HEK293 (cell line): ENCODE results near the gene LRRTM4.

ENCODE experiments used
- CTCF ChIA-PET: fragments of 350-600 bp; formaldehyde crosslinking; extraction: SDS; loops from one replicate; lab custom pipeline; 2021; ENCODE audit warnings: antibody characterized with exemption; lab: Yijun Ruan, JAX
- POLR2A ChIA-PET: fragments of 300-600 bp; formaldehyde crosslinking; extraction: SDS; loops from one replicate; lab custom pipeline; 2020; ENCODE audit warnings: antibody characterized with exemption, inconsistent platforms; lab: Yijun Ruan, JAX
- H3K27ac ChIP-seq: fragments of 200-500 bp; sonication (Bioruptor generic); 2 replicates; pipeline ENCODE4 v1.5.1; 2014; ENCODE audit warnings: low read depth, low read length, control low read depth, inconsistent platforms; ENCODE audit errors: extremely low read depth
- H3K36me3 ChIP-seq, 2 experiments: fragments of 200-500 bp in 1 of 2; sonication (Bioruptor generic) in 1 of 2; 1 replicate in 1 of 2; 2 replicates in 1 of 2; pipeline ENCODE4 v1.5.1; 2014 to 2017; ENCODE audit warnings: inconsistent platforms in 2 of 2, low read length in 2 of 2; ENCODE audit not compliant: control insufficient read depth in 2 of 2, insufficient read depth in 1 of 2
- H3K4me1 ChIP-seq: fragments of 200-500 bp; sonication (Bioruptor generic); 2 replicates; pipeline ENCODE4 v1.5.1; 2014; ENCODE audit warnings: mild to moderate bottlenecking, low read length, inconsistent platforms; ENCODE audit not compliant: control insufficient read depth, insufficient read depth
- H3K4me3 ChIP-seq: 2 replicates; pipeline ENCODE4 v1.5.1; 2011; ENCODE audit warnings: low read depth, mild to moderate bottlenecking, control low read depth, low read length, moderate library complexity
- H3K9me3 ChIP-seq: fragments of 200-500 bp; sonication (Bioruptor generic); 2 replicates; pipeline ENCODE4 v1.5.1; 2014; ENCODE audit warnings: low read depth, low read length, inconsistent platforms; ENCODE audit not compliant: control insufficient read depth, insufficient read depth
- BCL6B ChIP-seq: fragments of 450-650 bp; formaldehyde crosslinking; IDR thresholded peaks from 2 replicates; pipeline ENCODE4 v1.5.1; 2017; ENCODE audit warnings: missing biosample characterization, missing genetic modification characterization
- KLF1 ChIP-seq: fragments of 450-650 bp; formaldehyde crosslinking; IDR thresholded peaks from 2 replicates; pipeline ENCODE4 v1.5.1; 2016; ENCODE audit warnings: missing biosample characterization, missing genetic modification characterization
- KLF10 ChIP-seq: fragments of 450-650 bp; IDR thresholded peaks from 2 replicates; pipeline ENCODE4 v1.5.1; 2018; ENCODE audit warnings: missing biosample characterization, mild to moderate bottlenecking, missing genetic modification characterization
- OVOL3 ChIP-seq: fragments of 450-650 bp; formaldehyde crosslinking; IDR thresholded peaks from 2 replicates; pipeline ENCODE4 v1.5.1; 2016; ENCODE audit warnings: missing biosample characterization, missing genetic modification characterization
- SALL2 ChIP-seq: fragments of 450-650 bp; formaldehyde crosslinking; IDR thresholded peaks from 2 replicates; pipeline ENCODE4 v1.5.0; 2017; ENCODE audit warnings: missing biosample characterization, mild to moderate bottlenecking, missing genetic modification characterization, borderline replicate concordance
- SP2 ChIP-seq: fragments of 450-650 bp; formaldehyde crosslinking; IDR thresholded peaks from 2 replicates; pipeline ENCODE4 v1.5.1; 2016; ENCODE audit warnings: missing biosample characterization, missing genetic modification characterization
- YY1 ChIP-seq: fragments of 450-650 bp; formaldehyde crosslinking; IDR thresholded peaks from 2 replicates; pipeline ENCODE4 v1.5.1; 2018; ENCODE audit warnings: missing biosample characterization, missing genetic modification characterization
- ZEB2 ChIP-seq: fragments of 450-650 bp; formaldehyde crosslinking; IDR thresholded peaks from 2 replicates; pipeline ENCODE4 v1.5.1; 2016; ENCODE audit warnings: missing biosample characterization, missing genetic modification characterization
- ZFP37 ChIP-seq: fragments of 450-650 bp; formaldehyde crosslinking; IDR thresholded peaks from 2 replicates; pipeline ENCODE4 v1.5.1; 2016; ENCODE audit warnings: missing biosample characterization, missing genetic modification characterization
- ZNF19 ChIP-seq: fragments of 450-650 bp; formaldehyde crosslinking; IDR thresholded peaks from 2 replicates; pipeline ENCODE4; 2016; ENCODE audit warnings: missing biosample characterization, missing genetic modification characterization, low read depth
- ZNF221 ChIP-seq: fragments of 450-650 bp; formaldehyde crosslinking; IDR thresholded peaks from 2 replicates; pipeline ENCODE4 v1.5.1; 2017; ENCODE audit warnings: missing biosample characterization, missing genetic modification characterization, borderline replicate concordance
- ZNF449 ChIP-seq: fragments of 450-650 bp; formaldehyde crosslinking; IDR thresholded peaks from 2 replicates; pipeline ENCODE4 v1.5.1; 2017; ENCODE audit warnings: missing biosample characterization, mild to moderate bottlenecking, missing genetic modification characterization, moderate library complexity
- ZNF518A ChIP-seq: fragments of 450-650 bp; formaldehyde crosslinking; conservative IDR thresholded peaks from 2 replicates; pipeline ENCODE4 v1.5.1; 2016; ENCODE audit warnings: low read depth, missing biosample characterization, missing genetic modification characterization
- ZNF529 ChIP-seq: fragments of 450-650 bp; formaldehyde crosslinking; IDR thresholded peaks from 2 replicates; pipeline ENCODE4 v1.5.1; 2017; ENCODE audit warnings: missing genetic modification characterization, missing biosample characterization; ENCODE audit not compliant: insufficient replicate concordance
- ZNF530 ChIP-seq: fragments of 450-650 bp; formaldehyde crosslinking; IDR thresholded peaks from 2 replicates; pipeline ENCODE4 v1.5.1; 2016; ENCODE audit warnings: low read depth, missing biosample characterization, missing genetic modification characterization
- ZNF555 ChIP-seq: fragments of 450-650 bp; formaldehyde crosslinking; conservative IDR thresholded peaks from 2 replicates; pipeline ENCODE4 v1.5.1; 2017; ENCODE audit warnings: missing biosample characterization, mild to moderate bottlenecking, missing genetic modification characterization, inconsistent platforms
- ZNF664 ChIP-seq: fragments of 450-650 bp; formaldehyde crosslinking; IDR thresholded peaks from 2 replicates; pipeline ENCODE4 v1.5.1; 2016; ENCODE audit warnings: missing biosample characterization, missing genetic modification characterization
- TF ChIP-seq, protein P1 (sequence below): fragments of 450-650 bp; formaldehyde crosslinking; IDR thresholded peaks from 2 replicates; pipeline ENCODE4 v1.5.1; 2016; ENCODE audit warnings: missing biosample characterization, missing genetic modification characterization
- TF ChIP-seq, protein P2 (sequence below): fragments of 450-650 bp; formaldehyde crosslinking; IDR thresholded peaks from 2 replicates; pipeline ENCODE4 v1.5.1; 2016; ENCODE audit warnings: missing biosample characterization, missing genetic modification characterization
- TF ChIP-seq, protein P3 (sequence below): fragments of 450-650 bp; formaldehyde crosslinking; IDR thresholded peaks from 2 replicates; pipeline ENCODE4 v1.5.1; 2016; ENCODE audit warnings: missing biosample characterization, missing genetic modification characterization, borderline replicate concordance

The LRRTM4 gene

GRCh38 chr2:77404189-77404588, 118.0 kb downstream of the LRRTM4 start (continued):
- TF ChIP-seq, protein P1, sequence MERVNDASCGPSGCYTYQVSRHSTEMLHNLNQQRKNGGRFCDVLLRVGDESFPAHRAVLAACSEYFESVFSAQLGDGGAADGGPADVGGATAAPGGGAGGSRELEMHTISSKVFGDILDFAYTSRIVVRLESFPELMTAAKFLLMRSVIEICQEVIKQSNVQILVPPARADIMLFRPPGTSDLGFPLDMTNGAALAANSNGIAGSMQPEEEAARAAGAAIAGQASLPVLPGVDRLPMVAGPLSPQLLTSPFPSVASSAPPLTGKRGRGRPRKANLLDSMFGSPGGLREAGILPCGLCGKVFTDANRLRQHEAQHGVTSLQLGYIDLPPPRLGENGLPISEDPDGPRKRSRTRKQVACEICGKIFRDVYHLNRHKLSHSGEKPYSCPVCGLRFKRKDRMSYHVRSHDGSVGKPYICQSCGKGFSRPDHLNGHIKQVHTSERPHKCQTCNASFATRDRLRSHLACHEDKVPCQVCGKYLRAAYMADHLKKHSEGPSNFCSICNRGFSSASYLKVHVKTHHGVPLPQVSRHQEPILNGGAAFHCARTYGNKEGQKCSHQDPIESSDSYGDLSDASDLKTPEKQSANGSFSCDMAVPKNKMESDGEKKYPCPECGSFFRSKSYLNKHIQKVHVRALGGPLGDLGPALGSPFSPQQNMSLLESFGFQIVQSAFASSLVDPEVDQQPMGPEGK (tag by site-specific recombination) = no peak
- TF ChIP-seq, all 188 proteins: peak for 0

DNA sequence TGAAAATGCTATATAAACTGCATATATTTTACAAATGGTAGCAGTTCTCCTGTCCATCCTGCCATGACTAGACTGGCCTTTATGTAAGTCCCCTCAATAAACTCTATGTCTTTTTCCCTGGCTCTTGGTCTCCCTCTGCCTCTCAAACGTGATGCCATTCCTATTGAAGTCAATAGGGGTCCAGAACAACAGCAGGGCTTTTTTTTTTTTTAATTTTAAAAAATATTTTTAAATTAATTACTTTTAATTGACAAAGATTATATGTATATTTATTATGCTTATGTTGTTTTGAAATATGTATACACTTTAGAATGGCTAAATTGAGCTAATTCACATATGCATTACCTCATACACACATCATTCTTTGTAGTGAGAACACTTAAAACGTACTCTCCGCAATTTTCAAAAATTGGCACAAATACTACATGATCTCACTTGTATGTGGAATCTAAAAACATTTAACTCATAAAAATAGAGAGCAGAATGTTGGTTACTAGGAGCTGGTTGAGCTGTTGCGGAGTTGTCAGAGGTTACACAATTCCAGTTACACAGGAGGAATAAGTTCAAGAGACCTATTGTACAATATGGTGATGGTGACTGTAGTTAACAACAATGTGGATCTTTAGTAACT, 123.1 kb downstream of the LRRTM4 start:
- H3K36me3 ChIP-seq = no peaks in the 10 kb centered on the region
- ChIA-PET CTCF (no interaction called here), POLR2A (no interaction called here)
- no peaks in the 10 kb centered on the region for H3K4me1 ChIP-seq
- no peaks in the 10 kb centered on the region for H3K9me3 ChIP-seq
- no peak overlapping the region for H3K27ac ChIP-seq
- TF ChIP-seq ZNF530 = no peak
- TF ChIP-seq, protein P2, sequence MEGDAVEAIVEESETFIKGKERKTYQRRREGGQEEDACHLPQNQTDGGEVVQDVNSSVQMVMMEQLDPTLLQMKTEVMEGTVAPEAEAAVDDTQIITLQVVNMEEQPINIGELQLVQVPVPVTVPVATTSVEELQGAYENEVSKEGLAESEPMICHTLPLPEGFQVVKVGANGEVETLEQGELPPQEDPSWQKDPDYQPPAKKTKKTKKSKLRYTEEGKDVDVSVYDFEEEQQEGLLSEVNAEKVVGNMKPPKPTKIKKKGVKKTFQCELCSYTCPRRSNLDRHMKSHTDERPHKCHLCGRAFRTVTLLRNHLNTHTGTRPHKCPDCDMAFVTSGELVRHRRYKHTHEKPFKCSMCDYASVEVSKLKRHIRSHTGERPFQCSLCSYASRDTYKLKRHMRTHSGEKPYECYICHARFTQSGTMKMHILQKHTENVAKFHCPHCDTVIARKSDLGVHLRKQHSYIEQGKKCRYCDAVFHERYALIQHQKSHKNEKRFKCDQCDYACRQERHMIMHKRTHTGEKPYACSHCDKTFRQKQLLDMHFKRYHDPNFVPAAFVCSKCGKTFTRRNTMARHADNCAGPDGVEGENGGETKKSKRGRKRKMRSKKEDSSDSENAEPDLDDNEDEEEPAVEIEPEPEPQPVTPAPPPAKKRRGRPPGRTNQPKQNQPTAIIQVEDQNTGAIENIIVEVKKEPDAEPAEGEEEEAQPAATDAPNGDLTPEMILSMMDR (tag by site-specific recombination) = no peak
- no peak for TF ChIP-seq KLF10
- no peak for TF ChIP-seq KLF1 (tag by site-specific recombination)
- no peak for TF ChIP-seq ZNF449 (tag by site-specific recombination)
- TF ChIP-seq SP2 (tag by site-specific recombination) = no peak
- no peak for TF ChIP-seq ZFP37 (tag by site-specific recombination)
- no peak for TF ChIP-seq OVOL3
- no peak for TF ChIP-seq BCL6B (tag by site-specific recombination)
- no peak for TF ChIP-seq SALL2 (tag by site-specific recombination)
- no peak for TF ChIP-seq ZNF529 (tag by site-specific recombination)
- no peak for TF ChIP-seq ZEB2 (tag by site-specific recombination)
- H3K4me3 ChIP-seq = no peak overlapping the region

DNA sequence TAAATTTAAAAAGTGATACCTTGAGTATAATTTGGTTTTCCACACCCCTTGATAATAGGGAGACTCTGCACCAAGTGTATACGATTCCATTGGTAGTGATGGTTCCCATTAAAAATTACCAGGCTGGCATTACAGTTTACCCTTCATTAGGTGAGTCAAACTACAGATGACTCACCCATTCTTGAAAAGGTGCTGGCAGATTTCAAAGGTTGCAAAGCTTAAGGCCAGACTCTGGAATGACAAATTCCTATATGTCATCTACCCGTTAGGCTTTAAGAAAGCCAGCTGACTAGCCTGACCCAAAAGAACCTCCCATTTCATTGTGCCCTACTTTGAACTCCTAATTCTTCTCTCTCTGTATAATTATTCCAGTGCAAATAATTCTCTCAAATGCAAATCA, 124.4 kb downstream of the LRRTM4 start:
- POLR2A ChIA-PET = no interaction called here
- no peak overlapping the region for H3K27ac ChIP-seq
- TF ChIP-seq ZNF19 (tag by site-specific recombination) (no peak), ZNF555 (no peak), ZNF518A (tag by site-specific recombination) (no peak), ZNF221 (tag by site-specific recombination) (no peak), YY1 (tag by site-specific recombination) (no peak), ZNF664 (tag by site-specific recombination) (no peak)
- TF ChIP-seq, protein P3, sequence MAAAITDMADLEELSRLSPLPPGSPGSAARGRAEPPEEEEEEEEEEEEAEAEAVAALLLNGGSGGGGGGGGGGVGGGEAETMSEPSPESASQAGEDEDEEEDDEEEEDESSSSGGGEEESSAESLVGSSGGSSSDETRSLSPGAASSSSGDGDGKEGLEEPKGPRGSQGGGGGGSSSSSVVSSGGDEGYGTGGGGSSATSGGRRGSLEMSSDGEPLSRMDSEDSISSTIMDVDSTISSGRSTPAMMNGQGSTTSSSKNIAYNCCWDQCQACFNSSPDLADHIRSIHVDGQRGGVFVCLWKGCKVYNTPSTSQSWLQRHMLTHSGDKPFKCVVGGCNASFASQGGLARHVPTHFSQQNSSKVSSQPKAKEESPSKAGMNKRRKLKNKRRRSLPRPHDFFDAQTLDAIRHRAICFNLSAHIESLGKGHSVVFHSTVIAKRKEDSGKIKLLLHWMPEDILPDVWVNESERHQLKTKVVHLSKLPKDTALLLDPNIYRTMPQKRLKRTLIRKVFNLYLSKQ (tag by site-specific recombination) = no peak

More for the DNA sequence above, 124.4 kb downstream of the LRRTM4 start:
- Histone ChIP-seq H3K4me1 (no peaks in the 10 kb centered on the region), H3K9me3 (no peaks in the 10 kb centered on the region), H3K4me3 (no peak overlapping the region), H3K36me3 (no peaks in the 10 kb centered on the region)
- CTCF ChIA-PET = no interaction called here
